ENCODE measurements around the gene INHBE.

The INHBE gene

DNA sequence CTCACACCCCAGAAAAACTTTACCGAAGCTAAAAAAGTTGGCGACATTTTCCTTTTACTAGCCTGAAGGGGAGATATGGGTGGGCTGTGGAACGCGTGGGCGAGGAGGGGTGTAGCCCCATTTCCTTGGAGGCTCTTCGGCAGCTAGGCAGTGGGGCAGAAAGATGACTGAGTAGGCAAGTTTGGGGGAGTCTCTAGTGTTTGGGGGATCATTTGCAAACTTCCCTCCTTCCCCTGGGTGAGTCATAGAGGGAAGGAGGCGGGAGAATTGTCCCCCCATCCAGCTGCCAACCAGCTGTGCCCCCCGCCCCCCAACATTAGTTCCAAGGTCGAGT, 6.8 kb downstream of the INHBE start:
- DNase-seq = no peak

DNA sequence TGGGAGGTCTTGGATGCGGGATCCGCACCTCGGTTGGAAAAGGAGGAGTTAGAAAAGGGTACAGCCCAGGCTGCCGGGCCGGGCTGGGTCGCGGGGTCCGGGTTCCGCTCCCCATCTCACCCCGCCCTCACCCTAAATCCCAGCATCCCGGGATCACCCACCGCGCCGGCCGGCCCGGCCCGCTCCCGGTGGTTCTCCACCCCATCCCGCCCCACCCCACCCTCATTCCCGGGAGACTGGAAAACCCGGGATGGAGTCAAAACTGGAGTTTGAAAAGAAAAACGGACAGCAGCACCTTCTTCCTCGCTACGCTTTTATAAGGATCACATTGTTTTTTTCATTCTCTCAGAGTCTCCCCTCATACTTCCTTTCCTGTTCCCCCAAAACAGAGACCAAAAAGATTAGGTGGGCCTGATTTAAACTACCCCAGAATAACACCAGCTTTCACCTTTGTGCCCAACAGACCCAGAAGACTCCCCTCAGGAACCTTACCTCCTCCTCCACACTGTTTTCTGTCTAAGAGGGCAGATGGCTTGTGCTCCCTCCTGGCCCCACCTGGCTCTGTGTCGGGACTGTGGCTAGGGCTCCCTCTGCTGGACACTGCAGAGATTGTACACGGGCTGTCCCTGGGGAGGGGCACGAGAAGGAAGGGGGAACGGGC, 7.3 kb downstream of the INHBE start:
- DNase-seq = peak; percentile 95

DNA sequence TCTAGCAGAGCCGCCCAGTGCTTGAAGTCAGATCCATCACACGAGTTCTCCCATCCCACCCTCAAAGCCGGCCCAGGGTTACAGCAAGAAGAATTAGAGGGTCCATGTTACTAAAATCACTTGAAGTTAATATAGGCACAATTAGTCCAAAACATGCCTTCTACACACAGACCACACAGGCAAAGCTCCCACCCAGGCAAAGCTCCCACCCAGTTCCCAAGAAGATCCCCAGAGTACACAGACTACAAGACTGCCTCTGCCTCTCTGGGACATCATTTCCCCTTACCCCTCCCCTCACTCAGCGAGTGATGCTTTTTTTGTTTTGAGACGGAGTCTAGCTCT, 7.8 kb downstream of the INHBE start:
- no peak for DNase-seq

DNA sequence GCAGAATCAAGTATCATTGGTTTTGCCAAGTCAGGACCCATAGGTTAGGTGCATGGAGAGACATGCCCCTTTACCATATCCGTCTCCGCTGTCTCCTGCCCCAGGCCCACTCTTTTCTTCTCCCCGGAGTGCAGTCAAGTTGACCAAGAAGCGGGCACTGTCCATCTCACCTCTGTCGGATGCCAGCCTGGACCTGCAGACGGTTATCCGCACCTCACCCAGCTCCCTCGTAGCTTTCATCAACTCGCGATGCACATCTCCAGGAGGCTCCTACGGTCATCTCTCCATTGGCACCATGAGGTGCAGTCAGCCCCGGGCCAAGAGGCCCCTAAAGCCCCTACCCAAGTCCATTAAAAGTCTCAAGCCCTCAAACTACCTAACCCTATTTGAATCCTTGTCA, 9.5 kb downstream of the INHBE start:
- no peak for DNase-seq

DNA sequence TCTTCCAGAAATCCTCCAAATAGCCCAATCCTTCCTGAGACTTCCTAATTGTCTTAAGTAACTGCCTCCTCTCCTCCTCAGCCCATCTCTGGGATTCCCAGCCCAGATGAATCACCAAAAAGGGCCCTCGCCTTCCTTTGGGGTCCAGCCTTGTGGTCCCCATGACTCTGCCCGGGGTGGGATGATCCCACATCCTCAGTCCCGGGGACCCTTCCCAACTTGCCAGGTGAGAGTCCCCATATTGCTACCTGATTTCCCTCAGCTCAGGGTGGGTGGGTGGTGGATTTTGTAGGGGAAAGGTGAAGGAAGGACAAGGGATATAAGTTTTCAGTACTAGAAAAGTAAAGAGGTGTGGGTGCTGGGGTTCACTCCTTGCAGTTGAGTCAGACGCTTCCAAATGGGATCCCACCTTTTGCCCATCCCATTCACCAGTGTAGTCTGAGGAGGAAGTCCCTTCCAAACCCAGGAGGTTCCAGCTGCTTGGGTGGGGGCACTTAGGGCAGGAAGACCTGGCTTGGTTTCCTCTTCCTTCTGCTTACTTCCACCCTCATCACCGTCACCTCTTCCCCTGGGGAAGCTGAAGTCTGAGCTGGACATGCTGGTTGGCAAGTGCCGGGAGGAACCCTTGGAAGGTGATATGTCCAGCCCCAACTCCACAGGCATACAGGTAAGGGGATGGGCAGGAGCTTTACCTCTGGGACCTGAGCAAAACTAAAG, 10.1 kb downstream of the INHBE start:
- DNase-seq = no peak

DNA sequence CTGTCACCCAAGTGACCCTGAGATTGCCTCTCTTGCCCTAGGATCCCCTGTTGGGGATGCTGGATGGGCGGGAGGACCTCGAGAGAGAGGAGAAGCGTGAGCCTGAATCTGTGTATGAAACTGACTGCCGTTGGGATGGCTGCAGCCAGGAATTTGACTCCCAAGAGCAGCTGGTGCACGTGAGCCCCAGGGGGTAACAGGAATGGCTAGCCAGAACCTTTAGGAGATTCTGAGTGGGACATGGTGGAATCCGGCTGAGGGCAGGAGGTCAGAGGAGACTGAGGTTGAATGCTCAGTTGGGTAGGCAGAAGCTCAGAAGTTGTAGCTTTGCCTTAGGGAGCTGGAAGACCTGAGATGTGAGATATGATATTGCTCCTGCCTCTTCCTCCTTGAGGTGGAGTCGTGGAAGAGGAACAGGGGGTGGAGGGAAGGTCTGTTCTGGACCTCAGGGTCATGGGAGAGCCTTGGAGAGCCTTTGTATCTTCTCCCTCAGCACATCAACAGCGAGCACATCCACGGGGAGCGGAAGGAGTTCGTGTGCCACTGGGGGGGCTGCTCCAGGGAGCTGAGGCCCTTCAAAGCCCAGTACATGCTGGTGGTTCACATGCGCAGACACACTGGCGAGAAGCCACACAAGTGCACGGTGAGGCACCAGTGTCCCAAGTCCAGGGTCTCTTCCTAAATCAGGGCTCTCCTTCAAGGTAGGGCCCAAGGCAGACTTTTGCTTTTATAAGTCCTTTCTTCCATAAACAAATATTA, 10.8 kb downstream of the INHBE start:
- no peak for DNase-seq

DNA sequence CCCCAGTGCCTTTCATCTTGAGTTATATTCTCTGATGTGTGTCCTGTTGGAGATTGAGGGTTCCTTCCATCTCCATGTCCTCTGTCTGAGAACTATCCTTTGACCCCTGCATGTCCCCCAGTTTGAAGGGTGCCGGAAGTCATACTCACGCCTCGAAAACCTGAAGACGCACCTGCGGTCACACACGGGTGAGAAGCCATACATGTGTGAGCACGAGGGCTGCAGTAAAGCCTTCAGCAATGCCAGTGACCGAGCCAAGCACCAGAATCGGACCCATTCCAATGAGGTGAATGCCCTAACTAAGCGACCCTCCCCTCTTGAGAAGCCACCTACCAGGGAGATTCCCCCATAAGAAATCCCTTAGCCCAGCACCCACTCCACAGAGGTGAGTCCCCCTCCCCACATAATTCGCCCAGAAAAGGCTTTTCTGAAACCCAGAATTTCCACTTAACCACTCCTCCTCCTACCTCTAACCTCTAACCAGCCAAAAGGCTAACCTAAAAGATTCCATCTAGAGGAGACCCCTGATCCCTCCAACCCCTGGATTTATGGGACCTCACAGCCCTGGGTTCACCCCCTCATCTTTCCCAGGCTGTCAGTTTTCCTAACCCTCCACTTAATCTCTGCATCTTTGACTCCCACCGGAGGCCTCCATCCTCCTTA, 12.2 kb downstream of the INHBE start:
- no peak for DNase-seq

DNA sequence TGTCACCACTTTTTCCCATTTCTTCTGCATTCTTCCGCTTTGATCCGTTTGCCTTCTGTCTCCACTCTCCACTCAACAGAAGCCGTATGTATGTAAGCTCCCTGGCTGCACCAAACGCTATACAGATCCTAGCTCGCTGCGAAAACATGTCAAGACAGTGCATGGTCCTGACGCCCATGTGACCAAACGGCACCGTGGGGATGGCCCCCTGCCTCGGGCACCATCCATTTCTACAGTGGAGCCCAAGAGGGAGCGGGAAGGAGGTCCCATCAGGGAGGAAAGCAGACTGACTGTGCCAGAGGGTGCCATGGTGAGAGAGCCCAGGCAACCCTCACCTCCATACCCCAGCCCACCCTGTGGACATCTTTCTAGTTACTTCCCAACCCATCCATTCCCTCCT, 12.8 kb downstream of the INHBE start:
- no peak for DNase-seq

DNA sequence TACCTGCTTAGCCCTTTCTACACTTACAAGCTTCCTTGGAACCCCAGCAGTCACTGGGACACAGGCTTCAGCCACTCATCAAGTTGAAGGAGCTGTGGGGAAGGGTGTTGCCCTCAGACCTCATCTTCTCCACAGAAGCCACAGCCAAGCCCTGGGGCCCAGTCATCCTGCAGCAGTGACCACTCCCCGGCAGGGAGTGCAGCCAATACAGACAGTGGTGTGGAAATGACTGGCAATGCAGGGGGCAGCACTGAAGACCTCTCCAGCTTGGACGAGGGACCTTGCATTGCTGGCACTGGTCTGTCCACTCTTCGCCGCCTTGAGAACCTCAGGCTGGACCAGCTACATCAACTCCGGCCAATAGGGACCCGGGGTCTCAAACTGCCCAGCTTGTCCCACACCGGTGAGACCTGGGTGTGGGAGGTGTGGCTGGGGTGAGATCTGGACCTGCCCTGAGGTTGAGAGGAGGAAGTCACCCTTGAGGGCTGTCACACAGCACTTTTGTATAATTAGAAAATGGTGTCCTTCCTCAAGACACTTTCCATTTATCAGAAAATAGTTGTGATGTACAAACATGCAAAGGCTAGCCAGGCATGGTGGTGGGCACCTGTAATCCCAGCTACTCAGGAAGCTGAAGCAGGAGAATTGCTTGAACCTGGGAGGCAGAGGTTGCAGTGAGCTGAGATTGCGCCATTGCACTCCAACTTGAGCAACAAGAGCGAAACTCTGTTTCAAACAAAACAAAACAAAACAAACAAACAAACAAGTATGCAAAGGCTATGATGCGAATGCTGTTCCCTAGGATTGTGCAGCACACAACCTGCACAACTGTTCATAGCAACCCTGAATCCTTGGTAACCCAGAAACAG, 14.4 kb downstream of the INHBE start:
- no peak for DNase-seq

DNA sequence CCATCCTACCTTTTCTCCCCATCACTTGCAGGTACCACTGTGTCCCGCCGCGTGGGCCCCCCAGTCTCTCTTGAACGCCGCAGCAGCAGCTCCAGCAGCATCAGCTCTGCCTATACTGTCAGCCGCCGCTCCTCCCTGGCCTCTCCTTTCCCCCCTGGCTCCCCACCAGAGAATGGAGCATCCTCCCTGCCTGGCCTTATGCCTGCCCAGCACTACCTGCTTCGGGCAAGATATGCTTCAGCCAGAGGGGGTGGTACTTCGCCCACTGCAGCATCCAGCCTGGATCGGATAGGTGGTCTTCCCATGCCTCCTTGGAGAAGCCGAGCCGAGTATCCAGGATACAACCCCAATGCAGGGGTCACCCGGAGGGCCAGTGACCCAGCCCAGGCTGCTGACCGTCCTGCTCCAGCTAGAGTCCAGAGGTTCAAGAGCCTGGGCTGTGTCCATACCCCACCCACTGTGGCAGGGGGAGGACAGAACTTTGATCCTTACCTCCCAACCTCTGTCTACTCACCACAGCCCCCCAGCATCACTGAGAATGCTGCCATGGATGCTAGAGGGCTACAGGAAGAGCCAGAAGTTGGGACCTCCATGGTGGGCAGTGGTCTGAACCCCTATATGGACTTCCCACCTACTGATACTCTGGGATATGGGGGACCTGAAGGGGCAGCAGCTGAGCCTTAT, 15.3 kb downstream of the INHBE start:
- no peak for DNase-seq

DNA sequence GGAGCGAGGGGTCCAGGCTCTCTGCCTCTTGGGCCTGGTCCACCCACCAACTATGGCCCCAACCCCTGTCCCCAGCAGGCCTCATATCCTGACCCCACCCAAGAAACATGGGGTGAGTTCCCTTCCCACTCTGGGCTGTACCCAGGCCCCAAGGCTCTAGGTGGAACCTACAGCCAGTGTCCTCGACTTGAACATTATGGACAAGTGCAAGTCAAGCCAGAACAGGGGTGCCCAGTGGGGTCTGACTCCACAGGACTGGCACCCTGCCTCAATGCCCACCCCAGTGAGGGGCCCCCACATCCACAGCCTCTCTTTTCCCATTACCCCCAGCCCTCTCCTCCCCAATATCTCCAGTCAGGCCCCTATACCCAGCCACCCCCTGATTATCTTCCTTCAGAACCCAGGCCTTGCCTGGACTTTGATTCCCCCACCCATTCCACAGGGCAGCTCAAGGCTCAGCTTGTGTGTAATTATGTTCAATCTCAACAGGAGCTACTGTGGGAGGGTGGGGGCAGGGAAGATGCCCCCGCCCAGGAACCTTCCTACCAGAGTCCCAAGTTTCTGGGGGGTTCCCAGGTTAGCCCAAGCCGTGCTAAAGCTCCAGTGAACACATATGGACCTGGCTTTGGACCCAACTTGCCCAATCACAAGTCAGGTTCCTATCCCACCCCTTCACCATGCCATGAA, 16.0 kb downstream of the INHBE start:
- DNase-seq = no peak

DNA sequence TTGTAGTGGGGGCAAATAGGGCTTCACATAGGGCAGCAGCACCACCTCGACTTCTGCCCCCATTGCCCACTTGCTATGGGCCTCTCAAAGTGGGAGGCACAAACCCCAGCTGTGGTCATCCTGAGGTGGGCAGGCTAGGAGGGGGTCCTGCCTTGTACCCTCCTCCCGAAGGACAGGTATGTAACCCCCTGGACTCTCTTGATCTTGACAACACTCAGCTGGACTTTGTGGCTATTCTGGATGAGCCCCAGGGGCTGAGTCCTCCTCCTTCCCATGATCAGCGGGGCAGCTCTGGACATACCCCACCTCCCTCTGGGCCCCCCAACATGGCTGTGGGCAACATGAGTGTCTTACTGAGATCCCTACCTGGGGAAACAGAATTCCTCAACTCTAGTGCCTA, 16.6 kb downstream of the INHBE start:
- no peak for DNase-seq

DNA sequence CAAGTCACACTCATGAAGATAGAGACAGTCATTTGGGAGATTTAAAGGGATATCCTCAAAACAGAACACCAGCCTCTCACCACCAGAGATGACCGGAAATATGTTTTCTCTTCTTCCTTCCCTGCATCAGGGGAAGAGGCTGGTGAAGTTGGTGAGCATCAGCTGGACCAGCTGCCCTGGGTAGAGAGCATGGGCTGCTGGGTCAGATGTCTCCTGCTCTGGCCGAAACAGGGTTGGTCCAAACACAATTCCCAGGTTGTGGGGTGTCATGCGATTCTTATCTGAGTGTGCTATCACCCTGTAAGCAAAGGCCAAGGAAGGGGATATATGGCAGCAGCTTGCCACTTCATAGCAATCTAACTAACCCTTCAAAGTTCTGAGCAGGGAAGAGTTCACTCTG, 17.3 kb downstream of the INHBE start:
- DNase-seq = no peak

DNA sequence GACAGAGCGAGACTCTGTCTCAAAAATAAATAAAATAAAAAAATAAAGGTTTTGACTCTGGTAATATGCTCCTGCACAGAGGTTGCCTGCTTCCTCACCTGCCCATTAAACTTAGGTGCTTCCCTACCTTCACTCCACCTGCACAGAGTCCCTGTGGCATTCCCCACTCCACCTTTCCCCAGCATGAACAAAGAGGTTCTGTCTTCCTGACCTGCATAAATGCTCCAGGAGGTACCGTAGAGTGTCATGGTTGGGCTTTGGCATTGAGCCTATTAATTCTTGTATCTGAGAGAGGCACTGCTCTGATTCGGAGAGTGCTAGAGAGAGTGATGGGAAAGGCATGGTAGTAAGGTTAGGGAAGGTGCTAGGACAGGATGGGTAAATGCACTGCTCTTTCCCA, 18.3 kb downstream of the INHBE start:
- DNase-seq = no peak

DNA sequence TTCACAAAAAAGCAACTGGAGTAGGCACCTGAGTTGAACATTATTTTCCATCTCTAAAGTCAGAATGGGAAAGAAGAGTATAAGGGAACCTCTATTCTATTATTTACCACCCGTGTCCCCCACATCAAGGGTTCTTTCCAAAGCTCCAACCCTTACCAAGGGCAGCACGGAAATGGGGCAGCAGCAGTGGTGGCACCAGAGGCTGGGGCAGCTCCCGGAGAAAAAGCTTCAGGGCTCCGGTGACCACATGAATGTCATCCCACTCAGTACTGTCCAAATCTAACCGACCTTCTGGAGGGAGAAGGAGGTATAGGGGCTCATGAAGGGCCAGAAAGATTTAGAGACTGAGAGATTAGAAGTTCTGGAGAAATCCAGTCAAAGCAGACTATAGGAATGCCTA, 18.8 kb downstream of the INHBE start:
- DNase-seq = no peak

DNA sequence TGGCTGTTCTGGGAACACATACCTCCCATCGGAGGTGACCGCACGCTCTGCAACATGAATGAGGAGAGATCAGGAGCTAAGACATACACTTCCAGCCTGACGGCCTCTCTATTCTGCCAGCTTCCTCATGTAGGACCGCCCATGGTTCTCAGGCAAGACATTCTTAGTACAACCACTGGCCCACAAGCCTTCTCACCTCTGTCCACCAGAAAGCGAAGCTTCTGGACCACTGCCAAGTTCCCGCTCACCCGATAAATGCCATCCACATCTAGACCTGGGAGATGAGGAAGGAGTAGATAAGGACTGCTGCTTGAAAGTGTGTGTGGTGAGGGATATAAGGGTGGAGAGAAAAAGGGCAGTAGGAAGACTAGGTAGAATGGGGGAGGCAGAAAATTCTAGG, 19.3 kb downstream of the INHBE start:
- DNase-seq = no peak

DNA sequence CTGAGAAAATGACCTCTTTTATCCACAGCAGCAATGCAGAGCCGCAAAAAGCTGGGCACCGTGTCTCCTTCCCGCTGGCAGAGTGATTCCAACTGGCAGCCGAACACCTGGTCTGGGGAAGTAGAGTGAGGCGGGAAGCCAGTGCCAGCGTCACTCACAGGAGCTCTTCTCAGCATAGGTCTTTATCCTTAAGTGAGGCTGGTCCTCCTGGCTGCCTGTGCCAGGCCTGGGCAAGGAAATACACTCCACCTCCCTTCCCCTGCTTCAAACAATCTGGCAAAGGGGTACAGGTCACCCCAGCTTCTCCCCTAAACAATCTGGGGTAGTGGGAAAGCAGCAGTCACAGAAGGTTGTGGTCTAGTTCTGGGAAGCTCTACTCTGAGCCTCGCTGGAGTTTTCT, 19.8 kb downstream of the INHBE start:
- no peak for DNase-seq

DNA sequence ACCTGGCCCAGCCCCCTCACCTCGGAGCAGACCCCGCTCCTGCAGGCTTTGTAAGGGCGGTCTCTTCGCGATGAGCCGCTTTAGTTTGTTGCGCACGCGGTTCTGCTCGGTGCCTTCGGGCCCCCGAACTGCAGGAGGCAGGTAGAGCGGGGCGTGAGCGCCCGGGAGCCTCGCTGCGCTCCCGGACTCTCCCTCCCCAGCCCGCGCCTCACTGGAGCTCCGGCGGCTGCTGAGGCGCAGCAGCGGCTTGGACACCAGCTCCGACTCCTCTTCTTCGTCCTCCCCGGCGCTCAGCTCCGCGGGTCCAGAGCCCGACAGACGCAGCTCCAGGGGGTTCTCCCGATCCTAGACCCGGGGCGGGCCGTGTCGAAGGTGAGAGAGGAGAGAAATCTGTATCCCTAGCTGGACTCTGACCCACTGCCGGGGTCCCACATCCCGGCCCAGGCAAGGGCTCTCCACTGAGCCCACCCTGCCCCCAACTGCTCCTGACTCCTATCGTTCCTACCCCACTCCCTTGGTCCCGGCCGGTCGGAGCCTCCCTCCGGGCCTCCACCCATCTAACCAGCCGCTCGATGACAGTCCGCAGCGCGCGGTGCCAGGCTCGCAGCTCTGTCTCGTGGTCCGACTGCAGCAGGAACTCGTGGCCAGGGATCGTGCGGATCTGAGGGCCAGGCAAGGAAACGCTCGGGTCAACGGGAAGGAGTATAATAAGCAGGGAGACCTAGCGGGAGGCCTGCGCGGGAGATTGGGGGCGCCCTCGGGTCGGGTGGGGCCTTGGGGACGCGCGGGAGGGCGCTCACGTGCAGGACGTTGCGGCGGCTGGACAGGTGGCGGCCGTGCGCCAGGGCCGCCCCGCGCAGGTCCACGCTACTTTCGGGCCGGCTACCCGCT, 20.4 kb downstream of the INHBE start:
- no peak for DNase-seq

DNA sequence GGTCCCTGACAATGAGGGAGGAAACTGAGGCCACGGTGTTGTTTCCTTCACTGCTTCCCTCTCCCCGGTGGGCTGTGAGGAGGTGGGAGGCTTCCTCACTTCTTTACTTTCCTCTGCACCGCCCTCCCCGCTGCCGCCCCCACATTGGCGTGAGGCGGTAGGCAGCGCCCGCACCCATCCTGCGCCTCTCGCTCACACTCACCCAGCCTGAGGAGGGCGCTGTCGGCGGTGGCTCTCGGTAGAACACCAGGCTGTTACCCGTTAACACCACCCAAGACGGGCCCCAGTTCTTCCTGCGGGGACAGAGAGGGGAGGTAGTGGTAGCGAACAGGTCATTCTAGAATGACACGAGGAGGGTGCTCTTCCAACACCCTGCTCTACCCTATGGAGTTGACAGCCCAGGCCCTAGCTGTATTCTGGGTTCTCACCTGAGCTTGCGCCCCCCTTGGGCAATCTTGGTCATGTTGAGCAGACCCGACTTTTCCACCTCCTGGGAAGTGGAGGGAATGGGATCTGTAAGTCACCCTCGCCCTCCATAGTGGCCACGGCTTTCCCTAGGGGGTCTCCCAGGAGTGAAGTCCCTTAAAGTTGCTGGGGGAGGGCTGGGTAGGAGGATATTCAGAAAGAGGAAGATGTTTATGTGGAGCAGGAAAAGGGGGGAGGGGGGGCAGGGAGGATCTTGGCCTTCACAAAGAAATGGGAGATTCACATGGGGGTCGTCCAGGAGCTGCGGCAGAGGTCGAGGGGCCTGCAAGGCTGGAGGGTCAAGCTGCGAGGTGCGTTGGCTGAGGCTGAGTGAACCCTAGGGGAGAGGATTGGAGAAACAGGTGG, 21.3 kb downstream of the INHBE start:
- peak; percentile 87 for DNase-seq
